CD14-positive monocyte (primary cell): Measurements from ENCODE around the gene CCNY. TPM values are rescaled to one million over a fixed set of nuclear protein-coding genes. Genes with fewer than 3 reads are reported as not detected.

Experiments
- DNase-seq, 3 donors: peaks; one replicate each; pipeline ENCODE4 v3.0.0-alpha.2; 2011 to 2022
- H2AFZ ChIP-seq: 2 replicates; pipeline ENCODE4 v1.6.0; 2012; ENCODE audit warnings: mild to moderate bottlenecking, low read depth, low read length, inconsistent platforms; ENCODE audit not compliant: insufficient read depth, poor library complexity, severe bottlenecking
- H3K27ac ChIP-seq, 2 donors: 1 replicate in 1 of 2; 2 replicates in 1 of 2; pipeline ENCODE4 v1.5.1; 2012 to 2013; ENCODE audit warnings: low read length in 2 of 2, control low read depth in 1 of 2, inconsistent platforms in 1 of 2, low read depth in 1 of 2, mild to moderate bottlenecking in 1 of 2
- H3K27me3 ChIP-seq, 2 donors: one replicate each; pipeline versions ENCODE4 v1.6.0 to v1.6.1; 2011 to 2013; ENCODE audit warnings: low read length in 2 of 2; ENCODE audit not compliant: control insufficient read depth in 2 of 2, insufficient read depth in 2 of 2
- H3K36me3 ChIP-seq, 2 donors: replicated peaks in 1 of 2; 1 replicate in 1 of 2; 2 replicates in 1 of 2; pipeline versions ENCODE4 v1.5.1 to v1.6.1; 2012 to 2013; ENCODE audit warnings: low read length in 2 of 2, control low read depth in 1 of 2, inconsistent platforms in 1 of 2, mild to moderate bottlenecking in 1 of 2; ENCODE audit not compliant: insufficient read depth in 2 of 2, control insufficient read depth in 1 of 2
- H3K4me1 ChIP-seq, 2 donors: 1 replicate in 1 of 2; 2 replicates in 1 of 2; pipeline versions ENCODE4 v1.5.1 to v1.6.1; 2012 to 2013; ENCODE audit warnings: low read length in 2 of 2, control low read depth in 1 of 2, inconsistent platforms in 1 of 2, mild to moderate bottlenecking in 1 of 2, moderate library complexity in 1 of 2; ENCODE audit not compliant: insufficient read depth in 2 of 2, control insufficient read depth in 1 of 2
- H3K4me2 ChIP-seq: replicated peaks from 2 replicates; pipeline ENCODE3; 2012; ENCODE audit warnings: low read length, moderate library complexity, mild to moderate bottlenecking; ENCODE audit not compliant: poor library complexity, severe bottlenecking; ENCODE audit errors: extremely low read depth
- H3K4me3 ChIP-seq, 3 experiments: fragments of 200-600 bp in 1 of 3; sonication (generic) in 1 of 3; replicated peaks in 1 of 3; 1 replicate in 2 of 3; 2 replicates in 1 of 3; pipeline ENCODE4 v1.5.1; 2011 to 2013; ENCODE audit warnings: low read length in 3 of 3, mild to moderate bottlenecking in 3 of 3, control low read depth in 2 of 3, low read depth in 2 of 3, inconsistent platforms in 1 of 3, moderate library complexity in 1 of 3
- H3K79me2 ChIP-seq: 2 replicates; pipeline ENCODE4 v1.6.0; 2012; ENCODE audit warnings: mild to moderate bottlenecking, control low read depth, inconsistent platforms, low read length, moderate library complexity; ENCODE audit not compliant: insufficient read depth
- H3K9ac ChIP-seq: 2 replicates; pipeline ENCODE4 v1.6.0; 2017; ENCODE audit warnings: low read length, mild to moderate bottlenecking; ENCODE audit not compliant: insufficient read depth, poor library complexity, severe bottlenecking
- H3K9me3 ChIP-seq, 2 donors: replicated peaks in 1 of 2; 1 replicate in 1 of 2; 2 replicates in 1 of 2; pipeline versions ENCODE4 v1.5.1 to v1.6.1; 2012 to 2013; ENCODE audit warnings: low read length in 2 of 2, control low read depth in 1 of 2; ENCODE audit not compliant: control insufficient read depth in 1 of 2, insufficient read depth in 1 of 2
- H4K20me1 ChIP-seq: 2 replicates; pipeline ENCODE4 v1.6.0; 2012; ENCODE audit warnings: mild to moderate bottlenecking, low read length, control low read depth, moderate library complexity; ENCODE audit not compliant: insufficient read depth
- H3K27ac Mint-ChIP-seq, 7 donors: one replicate each; pipeline ENCODE4 v1.8.0; 2020; ENCODE audit warnings: mild to moderate bottlenecking in 7 of 7, mixed read lengths in 7 of 7, moderate library complexity in 6 of 7, inconsistent platforms in 2 of 7
- H3K27me3 Mint-ChIP-seq, 3 donors: one replicate each; pipeline ENCODE4 v1.8.0; 2021 to 2022; ENCODE audit warnings: low read depth in 3 of 3, mild to moderate bottlenecking in 3 of 3, mixed read lengths in 3 of 3, moderate library complexity in 3 of 3, inconsistent platforms in 1 of 3
- H3K36me3 Mint-ChIP-seq, 2 donors: one replicate each; pipeline ENCODE4 v1.8.0; 2020; ENCODE audit warnings: mixed read lengths in 2 of 2, inconsistent platforms in 1 of 2, mild to moderate bottlenecking in 1 of 2
- H3K4me1 Mint-ChIP-seq: one replicate; pipeline ENCODE4 v1.8.0; 2020; ENCODE audit warnings: mild to moderate bottlenecking, mixed read lengths
- H3K4me3 Mint-ChIP-seq, 2 donors: one replicate each; pipeline ENCODE4 v1.8.0; 2020; ENCODE audit warnings: mild to moderate bottlenecking in 2 of 2, mixed read lengths in 2 of 2, moderate library complexity in 1 of 2
- H3K9me3 Mint-ChIP-seq, 7 donors: one replicate each; pipeline ENCODE4 v1.8.0; 2020 to 2022; ENCODE audit warnings: mixed read lengths in 7 of 7, mild to moderate bottlenecking in 6 of 7, moderate library complexity in 6 of 7, inconsistent platforms in 2 of 7
- WGBS: methylation state at CpG from one replicate; pipeline ENCODE4 v1.1.5; 2013; ENCODE audit warnings: missing lambda C conversion rate; ENCODE audit not compliant: insufficient coverage; 5-methylcytosine and 5-hydroxymethylcytosine counted together
- intact Hi-C, 2 donors: fragments of 100-400 bp; cut with micrococcal nuclease; formaldehyde crosslinking; loops; one replicate each; pipeline versions ENCODE4 v1.15.0 to v1.15.1; 2023
- polyA plus RNA-seq, 3 donors: library from polyadenylated mRNA; depleted of rRNA in 1 of 3; unstranded in 2 of 3; stranded (reverse) in 1 of 3; fragments of 300-500 nt in 2 of 3; fragments of >200 nt in 1 of 3; fragmentation: Illumina TruSeq in 2 of 3; gene quantifications; 1 replicate in 2 of 3; 2 replicates in 1 of 3; pipeline ENCODE4 v1.2.3, GENCODE V29; 2012 to 2021
- TF ChIP-seq, protein P1 (sequence below): fragments of 200-600 bp; IDR thresholded peaks from one replicate; pipeline ENCODE4 v1.8.0; 2022; ENCODE audit warnings: antibody characterized with exemption, mild to moderate bottlenecking

CCNY gene
- polyA plus RNA-seq, 3 donors, result 39.9 to 116 (median 64.8) TPM

DNA sequence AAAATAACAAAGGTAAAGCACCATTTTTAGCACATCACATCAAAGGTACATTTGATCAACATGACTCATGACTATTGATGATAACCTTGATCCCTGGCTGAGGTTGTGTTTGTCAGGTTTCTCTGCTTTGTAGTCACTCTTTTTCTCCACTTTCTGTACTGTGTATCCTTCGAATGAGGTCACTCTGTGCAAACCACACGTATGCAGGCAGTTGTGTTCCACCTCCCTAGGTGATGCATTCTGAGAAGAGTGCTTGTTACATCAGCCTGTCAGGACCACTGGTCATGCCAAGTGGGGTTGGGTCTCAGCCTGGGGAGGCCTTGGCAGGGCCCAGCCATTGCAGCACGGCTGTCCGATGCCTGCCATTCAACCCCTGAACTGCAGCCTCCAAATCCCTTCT, 206.0 kb downstream of the CCNY start:
- no peak overlapping the region for H3K27ac ChIP-seq
- H3K4me2 ChIP-seq, result no peak overlapping the region
- Mint-ChIP-seq H3K9me3 (peaks cover 0 to 6% (median 0%) of the 10 kb centered on the region in 7 donors), H3K4me3 (no peak overlapping the region), H3K36me3 (peaks cover 60 to 70% of the 10 kb centered on the region in 2 donors), H3K27ac (peak overlapping the region in 1 of 7 donors; percentile 48), H3K4me1 (peaks cover 10% of the 10 kb centered on the region), H3K27me3 (no peaks in the 10 kb centered on the region)
- H3K79me2 ChIP-seq, result no peaks in the 10 kb centered on the region
- peaks cover 37 to 77% of the 10 kb centered on the region in 2 donors for H3K36me3 ChIP-seq
- H3K27me3 ChIP-seq, result no peaks in the 10 kb centered on the region
- no peak overlapping the region for H3K4me3 ChIP-seq
- H4K20me1 ChIP-seq, result peaks cover 86% of the 10 kb centered on the region
- H3K9ac ChIP-seq, result no peak overlapping the region
- 100% methylated on average over 2 of the region's 4 CpGs for WGBS
- no peak overlapping the region for H2AFZ ChIP-seq
- intact Hi-C loops, result no loop called here
- H3K4me1 ChIP-seq, result no peaks in the 10 kb centered on the region
- TF ChIP-seq, protein P1, sequence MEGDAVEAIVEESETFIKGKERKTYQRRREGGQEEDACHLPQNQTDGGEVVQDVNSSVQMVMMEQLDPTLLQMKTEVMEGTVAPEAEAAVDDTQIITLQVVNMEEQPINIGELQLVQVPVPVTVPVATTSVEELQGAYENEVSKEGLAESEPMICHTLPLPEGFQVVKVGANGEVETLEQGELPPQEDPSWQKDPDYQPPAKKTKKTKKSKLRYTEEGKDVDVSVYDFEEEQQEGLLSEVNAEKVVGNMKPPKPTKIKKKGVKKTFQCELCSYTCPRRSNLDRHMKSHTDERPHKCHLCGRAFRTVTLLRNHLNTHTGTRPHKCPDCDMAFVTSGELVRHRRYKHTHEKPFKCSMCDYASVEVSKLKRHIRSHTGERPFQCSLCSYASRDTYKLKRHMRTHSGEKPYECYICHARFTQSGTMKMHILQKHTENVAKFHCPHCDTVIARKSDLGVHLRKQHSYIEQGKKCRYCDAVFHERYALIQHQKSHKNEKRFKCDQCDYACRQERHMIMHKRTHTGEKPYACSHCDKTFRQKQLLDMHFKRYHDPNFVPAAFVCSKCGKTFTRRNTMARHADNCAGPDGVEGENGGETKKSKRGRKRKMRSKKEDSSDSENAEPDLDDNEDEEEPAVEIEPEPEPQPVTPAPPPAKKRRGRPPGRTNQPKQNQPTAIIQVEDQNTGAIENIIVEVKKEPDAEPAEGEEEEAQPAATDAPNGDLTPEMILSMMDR, result no peak
- no peaks in the 10 kb centered on the region for H3K9me3 ChIP-seq
- DNase-seq, result no peak

DNA sequence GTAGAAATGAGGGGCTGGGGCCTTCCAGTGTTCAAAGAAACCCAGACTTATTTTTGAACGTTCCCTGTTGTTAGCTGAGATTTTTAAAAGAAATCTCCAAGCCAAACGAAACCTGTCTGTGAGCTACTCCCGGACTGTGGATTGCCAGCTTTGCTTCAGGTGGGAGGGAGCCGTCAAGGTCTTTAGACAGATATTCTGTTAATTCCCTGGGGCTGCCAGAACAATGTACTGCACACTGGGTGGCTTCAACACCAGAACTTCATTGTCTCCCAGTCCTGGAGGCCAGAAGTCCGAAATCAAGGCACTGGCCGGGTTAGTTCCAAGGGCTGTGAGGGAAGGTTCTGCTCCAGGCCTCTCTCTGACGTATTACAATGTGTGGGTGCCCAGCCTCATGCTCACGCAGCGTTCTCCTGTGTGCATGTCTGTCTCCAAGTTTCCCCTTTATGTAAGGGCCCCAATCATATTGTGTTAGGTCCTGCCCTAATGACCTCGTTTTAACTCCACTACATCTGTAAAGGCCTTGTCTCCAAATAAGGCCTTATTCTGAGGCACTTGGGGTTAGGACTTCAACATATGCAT, 208.9 kb downstream of the CCNY start:
- 93% methylated on average over 6 of the region's 10 CpGs for WGBS
- H3K36me3 Mint-ChIP-seq, result peaks cover 52 to 64% of the 10 kb centered on the region in 2 donors
- no peaks in the 10 kb centered on the region for H3K9me3 Mint-ChIP-seq
- no peak overlapping the region for H3K27ac ChIP-seq
- H4K20me1 ChIP-seq, result peaks cover 72% of the 10 kb centered on the region
- intact Hi-C loops, result no loop called here
- H3K27ac Mint-ChIP-seq, result peak overlapping the region in 3 of 7 donors; percentile 23 to 57 (median 47)
- H3K9me3 ChIP-seq, result no peaks in the 10 kb centered on the region
- no peaks in the 10 kb centered on the region for H3K27me3 Mint-ChIP-seq
- H3K36me3 ChIP-seq, result peaks cover 48 to 78% of the 10 kb centered on the region in 2 donors
- H3K4me1 Mint-ChIP-seq, result peaks cover 6% of the 10 kb centered on the region
- TF ChIP-seq, protein P1, result no peak
- H3K9ac ChIP-seq, result no peak overlapping the region
- H3K4me1 ChIP-seq, result no peaks in the 10 kb centered on the region
- no peak overlapping the region for H3K4me3 ChIP-seq
- H3K27me3 ChIP-seq, result no peaks in the 10 kb centered on the region
- H3K79me2 ChIP-seq, result no peaks in the 10 kb centered on the region
- no peak overlapping the region for H3K4me3 Mint-ChIP-seq
- no peak overlapping the region for H2AFZ ChIP-seq
- DNase-seq, result no peak
- H3K4me2 ChIP-seq, result no peak overlapping the region
